Measurements from ENCODE around the gene SKIC8. TPM values are rescaled to one million over a fixed set of nuclear protein-coding genes. Genes with fewer than 3 reads are reported as not detected.

SKIC8 gene
- total RNA-seq, 4 donors from 2014 or later = 29.4 to 85.0 (median 62.9) TPM

- TF ChIP-seq POLR2A (IDR thresholded peaks at IDR 0.05) = no peak
- TF ChIP-seq CTCF (IDR thresholded peaks at IDR 0.05) = no peak
- H3K4me3 ChIP-seq = no peak overlapping the region
- H3K27ac ChIP-seq = no peak overlapping the region
- no peak for DNase-seq
- no peaks in the 10 kb centered on the region for H3K9me3 ChIP-seq
- no peaks in the 10 kb centered on the region for H3K36me3 ChIP-seq
- intact Hi-C loops (cut with DNase I; ENCODE audit: low total_unique reads) = no loop called here
- no peaks in the 10 kb centered on the region for H3K4me1 ChIP-seq
- H3K27me3 ChIP-seq = no peaks in the 10 kb centered on the region
Observed at GRCh38 chr15:78236491-78236890, 62.9 kb downstream of the SKIC8 start.

GRCh38 chr15:78234515-78235040, 64.8 kb downstream of the SKIC8 start, which contains the start of gene ACSBG1:
Gene ACSBG1, minus strand, starts transcription at chr15:78234565. Its CDS starts 64 bp downstream, at chr15:78234501.
- no peak for DNase-seq

GRCh38 chr15:78233496-78233895, 65.9 kb downstream of the SKIC8 start:
- Histone ChIP-seq H3K4me1 (no peaks in the 10 kb centered on the region), H3K9me3 (no peaks in the 10 kb centered on the region), H3K36me3 (no peaks in the 10 kb centered on the region), H3K27ac (no peak overlapping the region), H3K27me3 (no peaks in the 10 kb centered on the region), H3K4me3 (no peak overlapping the region)
- no peak for DNase-seq
- intact Hi-C loops (cut with DNase I; ENCODE audit: low total_unique reads) = no loop called here
- no peak for TF ChIP-seq POLR2A (IDR thresholded peaks at IDR 0.05)
- no peak for TF ChIP-seq CTCF (IDR thresholded peaks at IDR 0.05)

More at GRCh38 chr15:78234515-78235040, 64.8 kb downstream of the SKIC8 start, which contains the start of gene ACSBG1:
- intact Hi-C loops (cut with DNase I; ENCODE audit: low total_unique reads) = no loop called here
- no peak for TF ChIP-seq CTCF (IDR thresholded peaks at IDR 0.05)
- Histone ChIP-seq H3K27ac (no peak within 1 kb of the TSS), H3K4me1 (no peaks in the 10 kb centered on the region), H3K4me3 (no peak within 1 kb of the TSS), H3K9me3 (no peaks in the 10 kb centered on the region), H3K36me3 (no peaks in the 10 kb centered on the region), H3K27me3 (no peaks in the 10 kb centered on the region)

Small RNA genes lying within 50 kb of the gene (small RNA-seq; reads per million reads assigned to genes)
- gene AC090607.5 = not detected

Other genes starting within 250 kb of the SKIC8 start
- 10 to 100 TPM; 27.7 to 89.0 (median 57.9) TPM for gene TBC1D2B, start 221.9 kb downstream of the SKIC8 start, total RNA-seq
- gene SH2D7, start 207.0 kb downstream of the SKIC8 start, total RNA-seq = not detected
- 10 to 100 TPM in 2 of 4 donors, 1 to 10 TPM in 2; 4.4 to 11.3 (median 7.8) TPM for gene CIB2, start 168.2 kb downstream of the SKIC8 start, total RNA-seq
- 100 to 1,000 TPM in 1 of 4 donors, 10 to 100 TPM in 3; 60.1 to 118 (median 86.4) TPM for gene IDH3A, start 150.2 kb downstream of the SKIC8 start, total RNA-seq
- gene ACSBG1, start 65.0 kb downstream of the SKIC8 start, total RNA-seq = 1 to 10 TPM in 1 of 4 donors, not detected in 3; 3.5 TPM
- 10 to 100 TPM in 3 of 4 donors, 1 to 10 TPM in 1; 2.6 to 16.8 (median 14.6) TPM for gene DNAJA4, start 35.0 kb downstream of the SKIC8 start, total RNA-seq
- gene CRABP1, start 40.7 kb upstream of the SKIC8 start, total RNA-seq = 1 to 10 TPM in 1 of 4 donors, not detected in 3; 3.4 TPM
- gene IREB2, start 138.6 kb upstream of the SKIC8 start, total RNA-seq = 10 to 100 TPM; 15.1 to 81.7 (median 51.4) TPM
- 10 to 100 TPM in 3 of 4 donors, 1 to 10 TPM in 1; 8.6 to 28.5 (median 12.6) TPM for gene HYKK, start 208.0 kb upstream of the SKIC8 start, total RNA-seq
- gene PSMA4, start 240.8 kb upstream of the SKIC8 start, total RNA-seq = 100 to 1,000 TPM; 119 to 291 (median 203) TPM